GM19025 (cell line): ENCODE measurements around the gene LGALS7.
"Not testable (repeated sequence)": the region's sequence is repeated elsewhere in the genome, so short reads cannot be mapped to it uniquely, and the experiment has no call there.

Source experiments
- ATAC-seq: cut with Tn5 transposase; IDR thresholded peaks from one replicate; pipeline ENCODE4 v1.9.1; 2021; ENCODE audit warnings: mild to moderate bottlenecking, low read depth, moderate library complexity; ENCODE audit not compliant: unreplicated experiment

Gene LGALS7

GRCh38 chr19:38773469-38774177 is at the start of gene LGALS7:
TSS of gene LGALS7 (minus strand) at chr19:38773517. CDS start at chr19:38773492, 25 bp downstream.
- ATAC-seq = no peak

- not testable (repeated sequence) for ATAC-seq
Observed at GRCh38 chr19:38821230-38821825, 48.0 kb upstream of the LGALS7 start.

- ATAC-seq = no peak
Observed at GRCh38 chr19:38819231-38819920, 46.1 kb upstream of the LGALS7 start.

- ATAC-seq = no peak
Observed at GRCh38 chr19:38817081-38817480, 43.8 kb upstream of the LGALS7 start.

GRCh38 chr19:38816131-38816750 is 42.9 kb upstream of the LGALS7 start:
- no peak for ATAC-seq

- no peak for ATAC-seq
Observed at GRCh38 chr19:38815059-38816001, 42.0 kb upstream of the LGALS7 start.

- not testable (repeated sequence) for ATAC-seq
Observed at GRCh38 chr19:38813932-38814331, 40.6 kb upstream of the LGALS7 start.

- no peak for ATAC-seq
Observed at GRCh38 chr19:38813323-38813722, 40.0 kb upstream of the LGALS7 start.

- no peak for ATAC-seq
Observed at GRCh38 chr19:38812841-38813320, 39.6 kb upstream of the LGALS7 start, which contains the start of gene LGALS4. TSS of gene LGALS4 (minus strand) at chr19:38812945. CDS start at chr19:38812886, 59 bp downstream.

GRCh38 chr19:38812009-38812840 is 38.9 kb upstream of the LGALS7 start:
- ATAC-seq = no peak

- no peak for ATAC-seq
Observed at GRCh38 chr19:38809592-38810252, 36.4 kb upstream of the LGALS7 start.

GRCh38 chr19:38808741-38809140 is 35.4 kb upstream of the LGALS7 start:
- no peak for ATAC-seq

- ATAC-seq = not testable (repeated sequence)
Observed at GRCh38 chr19:38807374-38808098, 34.2 kb upstream of the LGALS7 start.

GRCh38 chr19:38806371-38806770 is 33.1 kb upstream of the LGALS7 start:
- no peak for ATAC-seq

- no peak for ATAC-seq
Observed at GRCh38 chr19:38805180-38805579, 31.9 kb upstream of the LGALS7 start.

GRCh38 chr19:38803543-38803942 is 30.2 kb upstream of the LGALS7 start:
- no peak for ATAC-seq

GRCh38 chr19:38801359-38802095 is 28.2 kb upstream of the LGALS7 start:
- ATAC-seq = no peak
